Mesothelial cell of epicardium (in vitro differentiated cells): ENCODE measurements around the gene ZWILCH. TPM values are rescaled to one million over a fixed set of nuclear protein-coding genes. Genes with fewer than 3 reads are reported as not detected.

Experiments
- DNase-seq, 2 experiments: peaks; one replicate each; pipeline ENCODE4 v3.0.0; 2021; ENCODE audit warnings: low spot score in 2 of 2; ENCODE audit not compliant: unreplicated experiment in 2 of 2
- H3K27ac Mint-ChIP-seq: 2 replicates; pipeline ENCODE4 v1.8.0; 2021; ENCODE audit warnings: mixed read lengths
- H3K27me3 Mint-ChIP-seq: 2 replicates; pipeline ENCODE4 v1.8.0; 2021; ENCODE audit warnings: low read depth, mixed read lengths
- H3K36me3 Mint-ChIP-seq: 2 replicates; pipeline ENCODE4 v1.8.0; 2021; ENCODE audit warnings: mixed read lengths
- H3K4me1 Mint-ChIP-seq: 2 replicates; pipeline ENCODE4 v1.8.0; 2021; ENCODE audit warnings: mixed read lengths
- H3K4me3 Mint-ChIP-seq: 2 replicates; pipeline ENCODE4 v1.8.0; 2021; ENCODE audit warnings: mild to moderate bottlenecking, moderate library complexity, mixed read lengths
- H3K9me3 Mint-ChIP-seq: 2 replicates; pipeline ENCODE4 v1.8.0; 2021; ENCODE audit warnings: mixed read lengths
- CTCF ChIP-seq: fragments of 200-600 bp; sonication (generic); IDR thresholded peaks from one replicate; pipeline ENCODE4 v1.5.0; 2021; ENCODE audit warnings: antibody characterized with exemption; ENCODE audit not compliant: unreplicated experiment
- total RNA-seq: library from RNA; stranded (reverse); gene quantifications from 3 replicates; pipeline ENCODE4 v1.2.1, GENCODE V29; 2021

Gene ZWILCH
- total RNA-seq, 1 donor from 2014 or later = 16.5 TPM

GRCh38 chr15:66480267-66480666 is 24.9 kb upstream of the ZWILCH start:
- H3K4me3 Mint-ChIP-seq = no peak overlapping the region
- no peaks in the 10 kb centered on the region for H3K4me1 Mint-ChIP-seq
- DNase-seq = no peak
- no peak for TF ChIP-seq CTCF
- H3K27ac Mint-ChIP-seq = no peak overlapping the region
- peaks cover 15% of the 10 kb centered on the region for H3K36me3 Mint-ChIP-seq
- H3K9me3 Mint-ChIP-seq = no peaks in the 10 kb centered on the region
- no peaks in the 10 kb centered on the region for H3K27me3 Mint-ChIP-seq

- Mint-ChIP-seq H3K36me3 (peaks cover 15% of the 10 kb centered on the region), H3K9me3 (no peaks in the 10 kb centered on the region), H3K27ac (no peak overlapping the region), H3K4me3 (no peak overlapping the region), H3K4me1 (no peaks in the 10 kb centered on the region), H3K27me3 (no peaks in the 10 kb centered on the region)
- no peak for DNase-seq
- TF ChIP-seq CTCF = no peak
These were observed 23.8 kb upstream of the ZWILCH start for GRCh38 chr15:66481107-66481856.

- H3K36me3 Mint-ChIP-seq = peaks cover 15% of the 10 kb centered on the region
- no peak for DNase-seq
- no peaks in the 10 kb centered on the region for H3K9me3 Mint-ChIP-seq
- no peak overlapping the region for H3K4me3 Mint-ChIP-seq
- no peak overlapping the region for H3K27ac Mint-ChIP-seq
- no peaks in the 10 kb centered on the region for H3K27me3 Mint-ChIP-seq
- no peaks in the 10 kb centered on the region for H3K4me1 Mint-ChIP-seq
- TF ChIP-seq CTCF = no peak
These were observed 22.6 kb upstream of the ZWILCH start for GRCh38 chr15:66482539-66482938.

GRCh38 chr15:66483131-66483566 is 22.0 kb upstream of the ZWILCH start:
- no peak for DNase-seq
- no peak overlapping the region for H3K4me3 Mint-ChIP-seq
- H3K27ac Mint-ChIP-seq = no peak overlapping the region
- H3K27me3 Mint-ChIP-seq = no peaks in the 10 kb centered on the region
- TF ChIP-seq CTCF = no peak
- peaks cover 15% of the 10 kb centered on the region for H3K36me3 Mint-ChIP-seq
- H3K4me1 Mint-ChIP-seq = no peaks in the 10 kb centered on the region
- H3K9me3 Mint-ChIP-seq = no peaks in the 10 kb centered on the region

GRCh38 chr15:66484539-66485112 is 20.5 kb upstream of the ZWILCH start:
- H3K27ac Mint-ChIP-seq = no peak overlapping the region
- no peaks in the 10 kb centered on the region for H3K9me3 Mint-ChIP-seq
- no peak for TF ChIP-seq CTCF
- no peak overlapping the region for H3K4me3 Mint-ChIP-seq
- H3K27me3 Mint-ChIP-seq = no peaks in the 10 kb centered on the region
- DNase-seq = no peak
- peaks cover 15% of the 10 kb centered on the region for H3K36me3 Mint-ChIP-seq
- H3K4me1 Mint-ChIP-seq = no peaks in the 10 kb centered on the region
